Stomach (tissue), 4 donors: Measurements from ENCODE around the gene HAND1.

Source experiments
- POLR2A ChIP-seq, 4 donors: fragments of 450-650 bp; IDR thresholded peaks; one replicate each; pipeline ENCODE4 v1.6.1; 2016; ENCODE audit warnings: antibody characterized with exemption in 4 of 4, control low read depth in 2 of 4, mild to moderate bottlenecking in 1 of 4, moderate library complexity in 1 of 4
- TF ChIP-seq, protein P1 (sequence below), 7 experiments: fragments of 450-650 bp in 4 of 7; fragments of 200-600 bp in 3 of 7; sonication (generic) in 3 of 7; IDR thresholded peaks; one replicate each; pipeline ENCODE4 v1.5.1; 2016 to 2019; ENCODE audit warnings: antibody characterized with exemption in 7 of 7, control low read depth in 2 of 7, mild to moderate bottlenecking in 1 of 7

DNA sequence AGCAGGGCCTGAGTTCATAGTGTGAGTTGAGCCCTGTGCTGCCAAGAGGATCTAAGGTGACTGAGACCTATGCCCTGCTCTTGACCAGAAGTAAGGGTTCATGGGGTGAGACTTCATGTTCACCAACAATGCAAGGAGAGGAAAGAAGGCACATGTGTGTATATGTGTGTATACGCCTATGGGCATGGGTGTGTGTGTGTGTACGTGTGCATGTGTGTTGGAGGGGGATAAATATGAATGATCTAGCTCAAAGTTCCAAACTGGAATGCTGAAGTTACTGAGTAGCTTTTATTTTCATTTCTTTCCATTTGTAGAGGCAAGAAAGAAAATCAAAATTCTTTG lies 25.6 kb upstream of the HAND1 start:
- TF ChIP-seq, protein P1, sequence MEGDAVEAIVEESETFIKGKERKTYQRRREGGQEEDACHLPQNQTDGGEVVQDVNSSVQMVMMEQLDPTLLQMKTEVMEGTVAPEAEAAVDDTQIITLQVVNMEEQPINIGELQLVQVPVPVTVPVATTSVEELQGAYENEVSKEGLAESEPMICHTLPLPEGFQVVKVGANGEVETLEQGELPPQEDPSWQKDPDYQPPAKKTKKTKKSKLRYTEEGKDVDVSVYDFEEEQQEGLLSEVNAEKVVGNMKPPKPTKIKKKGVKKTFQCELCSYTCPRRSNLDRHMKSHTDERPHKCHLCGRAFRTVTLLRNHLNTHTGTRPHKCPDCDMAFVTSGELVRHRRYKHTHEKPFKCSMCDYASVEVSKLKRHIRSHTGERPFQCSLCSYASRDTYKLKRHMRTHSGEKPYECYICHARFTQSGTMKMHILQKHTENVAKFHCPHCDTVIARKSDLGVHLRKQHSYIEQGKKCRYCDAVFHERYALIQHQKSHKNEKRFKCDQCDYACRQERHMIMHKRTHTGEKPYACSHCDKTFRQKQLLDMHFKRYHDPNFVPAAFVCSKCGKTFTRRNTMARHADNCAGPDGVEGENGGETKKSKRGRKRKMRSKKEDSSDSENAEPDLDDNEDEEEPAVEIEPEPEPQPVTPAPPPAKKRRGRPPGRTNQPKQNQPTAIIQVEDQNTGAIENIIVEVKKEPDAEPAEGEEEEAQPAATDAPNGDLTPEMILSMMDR (IDR thresholded peaks at IDR 0.05) = no peak
- TF ChIP-seq POLR2A (IDR thresholded peaks at IDR 0.05) = no peak
